H1 (cell line): ENCODE data around the gene RFX3.

Experiments used
- BACH1 ChIP-seq: IDR thresholded peaks from 2 replicates; pipeline ENCODE4 v1.6.1; 2012; ENCODE audit warnings: low read length, improper control_type of control experiment
- EGR1 ChIP-seq: IDR thresholded peaks from 2 replicates; pipeline ENCODE4 v1.6.1; 2011; ENCODE audit warnings: low read depth, low read length, borderline replicate concordance
- NRF1 ChIP-seq: IDR thresholded peaks from 2 replicates; pipeline ENCODE4 v1.6.1; 2011; ENCODE audit warnings: mild to moderate bottlenecking, low read depth, low read length, improper control_type of control experiment
- POLR2A ChIP-seq, 2 experiments: IDR thresholded peaks; 1 replicate in 1 of 2; 2 replicates in 1 of 2; pipeline ENCODE4 v1.6.1; 2011; ENCODE audit warnings: low read depth in 2 of 2, low read length in 2 of 2, mild to moderate bottlenecking in 2 of 2; ENCODE audit errors: control extremely low read depth in 1 of 2
- RAD21 ChIP-seq, 2 experiments: IDR thresholded peaks in 1 of 2; conservative IDR thresholded peaks in 1 of 2; 2 replicates each; pipeline ENCODE4 v1.6.1; 2011; ENCODE audit warnings: low read depth in 2 of 2, low read length in 2 of 2, improper control_type of control experiment in 1 of 2, inconsistent platforms in 1 of 2, mild to moderate bottlenecking in 1 of 2, moderate library complexity in 1 of 2
- TAF1 ChIP-seq: IDR thresholded peaks from 2 replicates; pipeline ENCODE4 v1.6.1; 2011; ENCODE audit warnings: mild to moderate bottlenecking, low read depth, low read length
- TF ChIP-seq, protein P1 (sequence below), 3 experiments: IDR thresholded peaks; 1 replicate in 2 of 3; 2 replicates in 1 of 3; pipeline versions ENCODE4 v1.5.1 to v1.6.1; 2011; ENCODE audit warnings: low read length in 3 of 3, mild to moderate bottlenecking in 3 of 3, inconsistent platforms in 2 of 3, low read depth in 1 of 3, moderate library complexity in 1 of 3; ENCODE audit not compliant: insufficient read depth in 1 of 3; ENCODE audit errors: control extremely low read depth in 1 of 3

DNA sequence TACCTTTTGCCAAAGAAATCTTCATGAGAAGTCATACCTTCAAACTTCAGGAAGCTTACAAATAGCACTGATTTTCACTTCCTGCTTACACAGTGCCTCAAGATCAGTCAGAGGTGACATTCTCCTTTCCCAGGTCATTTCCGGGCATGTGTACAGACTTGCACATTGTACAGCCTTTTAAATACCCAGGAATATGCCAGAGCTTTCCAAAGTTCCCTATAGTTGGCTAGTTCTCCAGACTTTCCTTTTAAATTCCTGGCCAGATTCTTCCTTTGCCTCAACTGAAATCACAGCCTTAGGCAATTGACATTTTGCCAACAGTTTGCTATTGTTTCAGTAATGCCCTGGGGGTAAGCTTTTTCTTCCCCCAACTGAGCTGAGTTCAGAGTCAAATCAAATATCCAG lies 47.2 kb downstream of the RFX3 start:
- TF ChIP-seq RAD21 (IDR thresholded peaks at IDR 0.05 in 1 of 2, conservative IDR thresholded peaks at IDR 0.05 in 1 of 2; ENCODE audit: low read depth in 2 of 2, low read length in 2 of 2), result no peak
- TF ChIP-seq EGR1, result no peak
- TF ChIP-seq, protein P1, sequence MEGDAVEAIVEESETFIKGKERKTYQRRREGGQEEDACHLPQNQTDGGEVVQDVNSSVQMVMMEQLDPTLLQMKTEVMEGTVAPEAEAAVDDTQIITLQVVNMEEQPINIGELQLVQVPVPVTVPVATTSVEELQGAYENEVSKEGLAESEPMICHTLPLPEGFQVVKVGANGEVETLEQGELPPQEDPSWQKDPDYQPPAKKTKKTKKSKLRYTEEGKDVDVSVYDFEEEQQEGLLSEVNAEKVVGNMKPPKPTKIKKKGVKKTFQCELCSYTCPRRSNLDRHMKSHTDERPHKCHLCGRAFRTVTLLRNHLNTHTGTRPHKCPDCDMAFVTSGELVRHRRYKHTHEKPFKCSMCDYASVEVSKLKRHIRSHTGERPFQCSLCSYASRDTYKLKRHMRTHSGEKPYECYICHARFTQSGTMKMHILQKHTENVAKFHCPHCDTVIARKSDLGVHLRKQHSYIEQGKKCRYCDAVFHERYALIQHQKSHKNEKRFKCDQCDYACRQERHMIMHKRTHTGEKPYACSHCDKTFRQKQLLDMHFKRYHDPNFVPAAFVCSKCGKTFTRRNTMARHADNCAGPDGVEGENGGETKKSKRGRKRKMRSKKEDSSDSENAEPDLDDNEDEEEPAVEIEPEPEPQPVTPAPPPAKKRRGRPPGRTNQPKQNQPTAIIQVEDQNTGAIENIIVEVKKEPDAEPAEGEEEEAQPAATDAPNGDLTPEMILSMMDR (IDR thresholded peaks at IDR 0.05; ENCODE audit: control extremely low read depth in 1 of 3, insufficient read depth in 1 of 3, low read depth in 1 of 3, low read length in 3 of 3), result no peak
- TF ChIP-seq TAF1, result no peak
- TF ChIP-seq NRF1, result no peak
- TF ChIP-seq BACH1, result no peak
- TF ChIP-seq POLR2A (IDR thresholded peaks at IDR 0.05; ENCODE audit: control extremely low read depth in 1 of 2, low read depth in 2 of 2, low read length in 2 of 2), result no peak
